SK-N-SH (cell line): ENCODE measurements around the gene C6orf132. TPM values are rescaled to one million over a fixed set of nuclear protein-coding genes. Genes with fewer than 3 reads are reported as not detected.

Experiments
- CTCF ChIA-PET: fragments of 300-600, 350-600 bp; formaldehyde crosslinking; extraction: SDS; loops from one replicate; lab custom pipeline; 2021; lab: Yijun Ruan, JAX
- POLR2A ChIA-PET: fragments of 350-600 bp; sonication (Branson Sonifier 250); formaldehyde crosslinking; extraction: SDS; loops from one replicate; lab custom pipeline; 2020; ENCODE audit warnings: antibody characterized with exemption, inconsistent platforms; lab: Yijun Ruan, JAX
- DNase-seq: peaks from one replicate; pipeline ENCODE4 v3.0.0; 2012
- H2AFZ ChIP-seq: fragments of 200-600 bp; sonication (generic); 2 replicates; pipeline ENCODE4 v1.8.1; 2016; ENCODE audit warnings: antibody characterized with exemption, mild to moderate bottlenecking, low read depth
- H3F3A ChIP-seq: fragments of 200-600 bp; sonication (generic); replicated peaks from 2 replicates; pipeline ENCODE3; 2016; ENCODE audit warnings: antibody characterized with exemption, mild to moderate bottlenecking; ENCODE audit not compliant: insufficient read depth
- H3K27ac ChIP-seq, 2 experiments: fragments of 200-500 bp in 1 of 2; fragments of 200-600 bp in 1 of 2; sonication (Bioruptor generic) in 1 of 2; sonication (generic), shearing (Covaris generic) in 1 of 2; 2 replicates each; pipeline versions ENCODE4 v1.5.1 to v1.6.1; 2014 to 2016; ENCODE audit warnings: low read depth in 2 of 2, inconsistent platforms in 1 of 2, low read length in 1 of 2, mild to moderate bottlenecking in 1 of 2, mixed read lengths in 1 of 2
- H3K27me3 ChIP-seq: fragments of 200-600 bp; sonication (generic), shearing (Covaris generic); 2 replicates; pipeline ENCODE4 v1.6.1; 2016; ENCODE audit warnings: mixed run types; ENCODE audit not compliant: insufficient read depth
- H3K36me3 ChIP-seq, 2 experiments: fragments of 200-500 bp in 1 of 2; fragments of 200-600 bp in 1 of 2; sonication (Bioruptor generic) in 1 of 2; sonication (generic) in 1 of 2; replicated peaks in 1 of 2; 2 replicates each; pipeline versions ENCODE3 to v1.5.1; 2014 to 2016; ENCODE audit warnings: low read length in 1 of 2, mild to moderate bottlenecking in 1 of 2; ENCODE audit not compliant: insufficient read depth in 2 of 2, control insufficient read depth in 1 of 2
- H3K4me1 ChIP-seq, 2 experiments: fragments of 200-500 bp in 1 of 2; fragments of 200-600 bp in 1 of 2; sonication (Bioruptor generic) in 1 of 2; sonication (generic), shearing (Covaris generic) in 1 of 2; 2 replicates each; pipeline versions ENCODE4 v1.5.1 to v1.6.1; 2014 to 2016; ENCODE audit warnings: low read depth in 1 of 2, low read length in 1 of 2, mixed run types in 1 of 2; ENCODE audit not compliant: insufficient read depth in 2 of 2, control insufficient read depth in 1 of 2
- H3K4me2 ChIP-seq: fragments of 200-600 bp; sonication (generic), shearing (Covaris generic); 2 replicates; pipeline ENCODE4 v1.6.1; 2017; ENCODE audit warnings: mixed run types
- H3K4me3 ChIP-seq, 2 experiments: fragments of 200-500 bp in 1 of 2; fragments of 200-600 bp in 1 of 2; sonication (Bioruptor generic) in 1 of 2; sonication (generic), shearing (Covaris generic) in 1 of 2; 2 replicates each; pipeline versions ENCODE4 v1.5.1 to v1.8.1; 2014 to 2016; ENCODE audit warnings: low read depth in 2 of 2, inconsistent platforms in 1 of 2, low read length in 1 of 2, mild to moderate bottlenecking in 1 of 2, mixed read lengths in 1 of 2, moderate library complexity in 1 of 2
- H3K79me2 ChIP-seq: fragments of 200-600 bp; sonication (generic); 2 replicates; pipeline ENCODE4 v1.8.1; 2017; ENCODE audit warnings: mild to moderate bottlenecking; ENCODE audit not compliant: insufficient read depth
- H3K9ac ChIP-seq: fragments of 200-600 bp; sonication (generic); 2 replicates; pipeline ENCODE4 v1.6.1; 2017; ENCODE audit warnings: mixed run types
- H3K9me2 ChIP-seq: fragments of 200-600 bp; sonication (generic); 2 replicates; pipeline ENCODE4 v1.6.1; 2017; ENCODE audit warnings: mixed run types
- H3K9me3 ChIP-seq: fragments of 200-600 bp; sonication (generic); 2 replicates; pipeline ENCODE4 v1.6.1; 2017; ENCODE audit warnings: mixed run types, mild to moderate bottlenecking, moderate library complexity
- H4K20me1 ChIP-seq: fragments of 200-600 bp; sonication (generic); 2 replicates; pipeline ENCODE4 v1.6.1; 2017; ENCODE audit warnings: mild to moderate bottlenecking, mixed run types; ENCODE audit not compliant: insufficient read depth
- EZH2phosphoT487 ChIP-seq: fragments of 200-600 bp; sonication (generic); IDR thresholded peaks from 2 replicates; pipeline ENCODE4 v1.6.1; 2017; ENCODE audit warnings: low read depth, mixed run types, mild to moderate bottlenecking, antibody characterized with exemption, moderate library complexity, borderline replicate concordance
- FOXM1 ChIP-seq: IDR thresholded peaks from 2 replicates; pipeline ENCODE4 v1.4.0; 2012; ENCODE audit warnings: low read depth, mild to moderate bottlenecking
- GABPA ChIP-seq: IDR thresholded peaks from 2 replicates; pipeline ENCODE4 v1.4.0; 2012; ENCODE audit warnings: low read depth, mild to moderate bottlenecking
- SIN3A ChIP-seq: IDR thresholded peaks from 2 replicates; pipeline ENCODE4 v1.6.1; 2012; ENCODE audit warnings: low read depth, mild to moderate bottlenecking, low read length, moderate library complexity, borderline replicate concordance
- TCF12 ChIP-seq: IDR thresholded peaks from 2 replicates; pipeline ENCODE4 v1.4.0; 2012
- WGBS: methylation state at CpG from one replicate; pipeline ENCODE4 v1.1.6; 2017; ENCODE audit warnings: low lambda C conversion rate; 5-methylcytosine and 5-hydroxymethylcytosine counted together
- polyA plus RNA-seq, 3 experiments: library from polyadenylated mRNA; depleted of rRNA; stranded (reverse); fragments of >200 nt; gene quantifications; 2 replicates each; pipeline ENCODE4 v1.2.3, GENCODE V29; 2012
- TF ChIP-seq, protein P1 (sequence below): fragments of 200-600 bp; sonication (generic); IDR thresholded peaks from 2 replicates; pipeline ENCODE4 v1.6.1; 2017; ENCODE audit warnings: antibody characterized with exemption, mild to moderate bottlenecking, moderate library complexity
- TF ChIP-seq, protein P2 (sequence below): fragments of 150-350 bp; IDR thresholded peaks from 2 replicates; pipeline ENCODE4 v1.6.1; 2017; ENCODE audit warnings: antibody characterized with exemption, low read length, low read depth, borderline replicate concordance
- TF ChIP-seq, protein P3 (sequence below): IDR thresholded peaks from 2 replicates; pipeline ENCODE4 v1.6.1; 2012; ENCODE audit warnings: mild to moderate bottlenecking, low read depth, low read length, moderate library complexity
- TF ChIP-seq, protein P4 (sequence below): IDR thresholded peaks from 2 replicates; pipeline ENCODE4 v1.4.0; 2012; ENCODE audit warnings: low read depth, borderline replicate concordance
- TF ChIP-seq, protein P5 (sequence below): IDR thresholded peaks from 2 replicates; pipeline ENCODE4 v1.4.0; 2012; ENCODE audit warnings: low read depth, borderline replicate concordance

Gene C6orf132
- polyA plus RNA-seq, 1 of the 3 experiments (the other 2 are of a cell fraction) = not detected

DNA sequence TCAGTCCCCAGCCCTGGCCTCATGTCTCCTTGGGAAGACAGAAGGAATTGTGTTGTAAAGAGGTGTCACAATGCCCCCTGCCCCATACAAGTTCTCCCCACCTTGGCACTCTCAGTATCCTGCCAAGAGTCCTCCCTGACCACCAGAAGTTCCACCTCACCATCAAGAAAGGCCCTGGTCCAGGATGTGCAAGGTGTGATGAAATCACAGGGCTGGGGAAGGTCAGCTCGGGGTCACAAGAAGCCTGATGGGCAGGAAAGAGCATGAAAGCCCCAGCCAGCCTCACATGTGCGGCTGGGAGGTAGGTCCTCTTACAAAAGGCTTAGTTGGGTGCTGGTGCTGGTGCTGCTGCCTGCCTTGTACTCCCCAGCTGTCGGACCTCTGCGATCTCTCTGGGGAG lies 12.9 kb upstream of the C6orf132 start:
- WGBS = 92% methylated on average over 4 of the region's 4 CpGs
- Histone ChIP-seq H3K36me3 (no peaks in the 10 kb centered on the region), H3K4me2 (no peak overlapping the region), H2AFZ (no peak overlapping the region), H3K4me1 (peaks cover 0 to 11% of the 10 kb centered on the region in 2 experiments; a peak in 2 of 4 replicates), H3K79me2 (no peaks in the 10 kb centered on the region), H3K9me3 (no peaks in the 10 kb centered on the region), H3K4me3 (no peak overlapping the region), H4K20me1 (no peaks in the 10 kb centered on the region), H3F3A (no peaks in the 10 kb centered on the region), H3K27me3 (no peaks in the 10 kb centered on the region), H3K27ac (no peak overlapping the region), H3K9me2 (no peaks in the 10 kb centered on the region), H3K9ac (no peak overlapping the region)
- ChIA-PET POLR2A (no interaction called here), CTCF (interaction anchor here (1.0 to 1.4 kb wide), 2 partner anchors 9 to 18 kb away, joined by 3 to 4 read pairs; no protein-coding TSS in a partner anchor)
- DNase-seq = no peak
- TF ChIP-seq SIN3A = no peak
- TF ChIP-seq EZH2phosphoT487 = no peak
- TF ChIP-seq, protein P1, sequence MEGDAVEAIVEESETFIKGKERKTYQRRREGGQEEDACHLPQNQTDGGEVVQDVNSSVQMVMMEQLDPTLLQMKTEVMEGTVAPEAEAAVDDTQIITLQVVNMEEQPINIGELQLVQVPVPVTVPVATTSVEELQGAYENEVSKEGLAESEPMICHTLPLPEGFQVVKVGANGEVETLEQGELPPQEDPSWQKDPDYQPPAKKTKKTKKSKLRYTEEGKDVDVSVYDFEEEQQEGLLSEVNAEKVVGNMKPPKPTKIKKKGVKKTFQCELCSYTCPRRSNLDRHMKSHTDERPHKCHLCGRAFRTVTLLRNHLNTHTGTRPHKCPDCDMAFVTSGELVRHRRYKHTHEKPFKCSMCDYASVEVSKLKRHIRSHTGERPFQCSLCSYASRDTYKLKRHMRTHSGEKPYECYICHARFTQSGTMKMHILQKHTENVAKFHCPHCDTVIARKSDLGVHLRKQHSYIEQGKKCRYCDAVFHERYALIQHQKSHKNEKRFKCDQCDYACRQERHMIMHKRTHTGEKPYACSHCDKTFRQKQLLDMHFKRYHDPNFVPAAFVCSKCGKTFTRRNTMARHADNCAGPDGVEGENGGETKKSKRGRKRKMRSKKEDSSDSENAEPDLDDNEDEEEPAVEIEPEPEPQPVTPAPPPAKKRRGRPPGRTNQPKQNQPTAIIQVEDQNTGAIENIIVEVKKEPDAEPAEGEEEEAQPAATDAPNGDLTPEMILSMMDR = no peak
- no peak for TF ChIP-seq TCF12
- TF ChIP-seq, protein P2, sequence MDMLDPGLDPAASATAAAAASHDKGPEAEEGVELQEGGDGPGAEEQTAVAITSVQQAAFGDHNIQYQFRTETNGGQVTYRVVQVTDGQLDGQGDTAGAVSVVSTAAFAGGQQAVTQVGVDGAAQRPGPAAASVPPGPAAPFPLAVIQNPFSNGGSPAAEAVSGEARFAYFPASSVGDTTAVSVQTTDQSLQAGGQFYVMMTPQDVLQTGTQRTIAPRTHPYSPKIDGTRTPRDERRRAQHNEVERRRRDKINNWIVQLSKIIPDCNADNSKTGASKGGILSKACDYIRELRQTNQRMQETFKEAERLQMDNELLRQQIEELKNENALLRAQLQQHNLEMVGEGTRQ = no peak
- TF ChIP-seq, protein P3, sequence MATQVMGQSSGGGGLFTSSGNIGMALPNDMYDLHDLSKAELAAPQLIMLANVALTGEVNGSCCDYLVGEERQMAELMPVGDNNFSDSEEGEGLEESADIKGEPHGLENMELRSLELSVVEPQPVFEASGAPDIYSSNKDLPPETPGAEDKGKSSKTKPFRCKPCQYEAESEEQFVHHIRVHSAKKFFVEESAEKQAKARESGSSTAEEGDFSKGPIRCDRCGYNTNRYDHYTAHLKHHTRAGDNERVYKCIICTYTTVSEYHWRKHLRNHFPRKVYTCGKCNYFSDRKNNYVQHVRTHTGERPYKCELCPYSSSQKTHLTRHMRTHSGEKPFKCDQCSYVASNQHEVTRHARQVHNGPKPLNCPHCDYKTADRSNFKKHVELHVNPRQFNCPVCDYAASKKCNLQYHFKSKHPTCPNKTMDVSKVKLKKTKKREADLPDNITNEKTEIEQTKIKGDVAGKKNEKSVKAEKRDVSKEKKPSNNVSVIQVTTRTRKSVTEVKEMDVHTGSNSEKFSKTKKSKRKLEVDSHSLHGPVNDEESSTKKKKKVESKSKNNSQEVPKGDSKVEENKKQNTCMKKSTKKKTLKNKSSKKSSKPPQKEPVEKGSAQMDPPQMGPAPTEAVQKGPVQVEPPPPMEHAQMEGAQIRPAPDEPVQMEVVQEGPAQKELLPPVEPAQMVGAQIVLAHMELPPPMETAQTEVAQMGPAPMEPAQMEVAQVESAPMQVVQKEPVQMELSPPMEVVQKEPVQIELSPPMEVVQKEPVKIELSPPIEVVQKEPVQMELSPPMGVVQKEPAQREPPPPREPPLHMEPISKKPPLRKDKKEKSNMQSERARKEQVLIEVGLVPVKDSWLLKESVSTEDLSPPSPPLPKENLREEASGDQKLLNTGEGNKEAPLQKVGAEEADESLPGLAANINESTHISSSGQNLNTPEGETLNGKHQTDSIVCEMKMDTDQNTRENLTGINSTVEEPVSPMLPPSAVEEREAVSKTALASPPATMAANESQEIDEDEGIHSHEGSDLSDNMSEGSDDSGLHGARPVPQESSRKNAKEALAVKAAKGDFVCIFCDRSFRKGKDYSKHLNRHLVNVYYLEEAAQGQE = no peak
- TF ChIP-seq, protein P4, sequence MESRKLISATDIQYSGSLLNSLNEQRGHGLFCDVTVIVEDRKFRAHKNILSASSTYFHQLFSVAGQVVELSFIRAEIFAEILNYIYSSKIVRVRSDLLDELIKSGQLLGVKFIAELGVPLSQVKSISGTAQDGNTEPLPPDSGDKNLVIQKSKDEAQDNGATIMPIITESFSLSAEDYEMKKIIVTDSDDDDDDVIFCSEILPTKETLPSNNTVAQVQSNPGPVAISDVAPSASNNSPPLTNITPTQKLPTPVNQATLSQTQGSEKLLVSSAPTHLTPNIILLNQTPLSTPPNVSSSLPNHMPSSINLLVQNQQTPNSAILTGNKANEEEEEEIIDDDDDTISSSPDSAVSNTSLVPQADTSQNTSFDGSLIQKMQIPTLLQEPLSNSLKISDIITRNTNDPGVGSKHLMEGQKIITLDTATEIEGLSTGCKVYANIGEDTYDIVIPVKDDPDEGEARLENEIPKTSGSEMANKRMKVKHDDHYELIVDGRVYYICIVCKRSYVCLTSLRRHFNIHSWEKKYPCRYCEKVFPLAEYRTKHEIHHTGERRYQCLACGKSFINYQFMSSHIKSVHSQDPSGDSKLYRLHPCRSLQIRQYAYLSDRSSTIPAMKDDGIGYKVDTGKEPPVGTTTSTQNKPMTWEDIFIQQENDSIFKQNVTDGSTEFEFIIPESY = no peak
- TF ChIP-seq FOXM1 = no peak
- no peak for TF ChIP-seq GABPA
- TF ChIP-seq, protein P5, sequence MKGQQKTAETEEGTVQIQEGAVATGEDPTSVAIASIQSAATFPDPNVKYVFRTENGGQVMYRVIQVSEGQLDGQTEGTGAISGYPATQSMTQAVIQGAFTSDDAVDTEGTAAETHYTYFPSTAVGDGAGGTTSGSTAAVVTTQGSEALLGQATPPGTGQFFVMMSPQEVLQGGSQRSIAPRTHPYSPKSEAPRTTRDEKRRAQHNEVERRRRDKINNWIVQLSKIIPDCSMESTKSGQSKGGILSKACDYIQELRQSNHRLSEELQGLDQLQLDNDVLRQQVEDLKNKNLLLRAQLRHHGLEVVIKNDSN = no peak
